Stimulated activated naive CD8-positive, alpha-beta T cell treated with anti-CD3 and anti-CD28 coated beads, Interleukin-15, Interleukin-2, amounts not matched to agents 100 U/mL and 50 U/mL, for 24 hours (primary cell): Measurements from ENCODE around the gene MATR3.

Source experiments
- ATAC-seq: fragments of 150-1000 bp; cut with Tn5 transposase; one replicate; pipeline ENCODE4 v1.10.0; 2021
- DNase-seq: peaks from one replicate; pipeline ENCODE4 v3.0.0; 2021

The MATR3 gene

DNA sequence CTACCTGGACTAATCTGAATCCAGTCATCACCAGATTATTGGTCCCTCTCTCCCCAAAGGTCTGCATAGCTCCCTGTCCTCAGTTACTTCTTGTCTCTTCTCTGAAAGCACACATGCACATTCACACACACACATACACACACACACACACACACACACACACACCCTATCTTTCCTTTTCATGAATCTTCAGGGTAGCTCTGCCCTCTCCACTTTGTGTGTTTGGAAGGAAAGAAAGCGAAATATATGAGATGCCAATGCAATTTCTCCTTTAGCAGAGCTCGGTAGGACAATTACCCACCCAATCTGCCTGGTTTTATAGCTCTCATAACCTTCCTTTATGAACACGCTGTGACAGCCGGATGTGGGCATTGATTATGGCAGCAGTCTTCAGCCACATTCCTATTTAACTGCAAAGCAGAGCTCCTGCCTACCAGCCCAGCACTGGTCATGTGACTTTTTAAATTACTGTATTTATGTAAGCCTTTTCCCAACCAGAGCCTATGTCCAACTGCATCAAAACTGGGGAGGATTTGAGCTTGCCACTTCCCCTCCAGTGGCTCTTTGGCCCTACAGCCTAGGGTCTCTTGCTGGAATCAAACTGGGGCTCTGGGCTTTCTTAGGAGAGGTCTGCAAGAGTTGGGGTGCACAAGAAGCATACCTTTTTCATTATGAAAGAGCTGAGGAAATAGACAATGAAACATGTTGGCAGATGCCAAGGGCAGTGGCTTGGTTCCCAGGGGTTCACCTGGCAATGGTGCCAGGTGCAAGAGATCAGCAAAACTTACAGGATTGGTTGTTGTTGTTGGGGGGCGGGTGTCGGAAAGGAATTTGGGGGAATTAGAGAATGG, 20.8 kb upstream of the MATR3 start:
- ATAC-seq = no peak

DNA sequence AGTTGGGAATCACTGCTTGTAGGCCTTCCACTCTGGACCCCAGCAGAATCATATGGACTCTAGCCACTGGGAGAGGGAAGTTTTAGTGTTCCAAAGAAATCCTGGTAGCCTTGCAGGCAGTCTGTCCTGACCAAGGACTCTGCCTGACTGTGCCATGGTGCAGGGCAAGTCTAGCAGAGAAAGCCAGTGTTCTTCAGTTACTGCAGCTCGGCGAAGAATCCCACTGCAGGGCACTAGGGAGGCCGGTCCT, 20.3 kb upstream of the MATR3 start:
- DNase-seq = no peak
- peak; percentile 16 for ATAC-seq

More for the DNA sequence above, 20.8 kb upstream of the MATR3 start:
- peak; percentile 42 for DNase-seq

DNA sequence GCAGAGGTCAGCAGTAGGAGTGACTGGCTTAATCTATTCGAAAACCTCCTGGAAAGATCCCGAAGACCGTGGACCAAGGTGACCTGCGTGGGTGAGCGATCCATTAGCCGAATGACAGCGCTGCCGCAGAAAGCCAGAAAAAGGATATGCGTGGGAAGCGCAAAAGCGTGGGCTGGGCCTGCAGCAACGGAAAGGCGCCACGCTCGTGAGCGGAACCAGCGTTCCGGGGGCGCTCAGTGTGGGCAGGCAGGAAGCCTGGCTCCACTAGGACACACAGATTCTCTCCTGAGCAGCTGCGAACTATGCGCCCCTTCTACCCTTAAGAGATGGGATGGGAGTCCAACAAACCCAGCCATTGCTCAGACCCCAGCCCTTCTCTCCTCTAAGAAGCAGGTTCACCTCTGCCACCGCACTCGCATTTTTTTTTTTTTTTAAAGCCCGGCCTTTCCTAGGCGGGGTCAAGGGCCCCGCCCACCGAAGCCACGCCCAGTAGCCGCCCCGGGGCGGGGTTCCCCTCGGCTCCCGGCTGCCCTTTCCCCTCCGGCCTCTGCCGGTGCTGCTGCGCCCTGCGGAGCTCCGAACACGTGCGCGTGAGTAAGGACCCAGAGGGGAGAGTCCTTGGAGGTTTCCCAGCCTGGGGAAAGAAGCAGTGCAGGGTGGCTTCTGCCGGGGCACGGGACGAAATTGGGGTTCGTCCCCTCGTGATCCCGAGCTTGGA, 19.8 kb upstream of the MATR3 start:
- peak; percentile 91 for ATAC-seq
- peak; percentile 93 for DNase-seq

DNA sequence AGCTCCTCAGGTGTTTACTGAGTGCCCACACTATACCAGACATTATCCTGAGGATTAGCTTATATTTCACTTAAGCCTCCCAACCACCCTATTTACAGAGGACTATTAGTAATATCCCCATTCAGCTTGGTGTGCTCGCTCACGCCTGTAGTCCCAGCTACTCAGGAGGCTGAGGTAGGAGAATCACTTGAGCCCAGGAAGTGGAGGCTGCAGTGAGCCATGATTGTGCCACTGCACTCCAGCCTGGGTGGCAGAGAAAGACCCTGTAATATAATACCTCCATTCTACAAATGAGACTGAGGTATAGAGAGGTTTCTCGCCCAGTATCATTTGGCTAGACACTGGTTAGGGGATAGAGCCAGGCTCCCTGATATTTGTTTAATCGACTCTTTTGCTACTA, 18.0 kb upstream of the MATR3 start:
- DNase-seq = no peak
- ATAC-seq = no peak

DNA sequence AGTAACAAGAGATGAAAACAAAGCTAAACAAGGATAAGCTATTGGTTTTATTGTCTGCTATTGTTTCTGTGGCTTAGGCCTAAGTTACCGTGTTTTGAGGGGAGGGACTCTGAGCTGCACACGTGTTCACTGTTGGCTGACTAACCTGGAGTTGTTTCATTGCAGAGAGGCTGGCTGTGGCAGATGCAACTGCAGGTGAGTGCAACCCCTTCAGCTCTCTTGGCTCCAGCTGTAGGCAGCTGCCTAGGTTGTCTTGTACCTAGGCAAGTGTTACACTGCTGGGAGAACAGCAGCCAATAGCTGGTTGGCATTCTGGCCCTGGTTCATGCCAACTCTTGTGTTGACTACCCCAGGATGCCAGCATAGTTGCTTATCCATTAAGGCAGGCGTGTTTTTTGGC, 17.6 kb upstream of the MATR3 start:
- ATAC-seq (no peak), DNase-seq (no peak)

DNA sequence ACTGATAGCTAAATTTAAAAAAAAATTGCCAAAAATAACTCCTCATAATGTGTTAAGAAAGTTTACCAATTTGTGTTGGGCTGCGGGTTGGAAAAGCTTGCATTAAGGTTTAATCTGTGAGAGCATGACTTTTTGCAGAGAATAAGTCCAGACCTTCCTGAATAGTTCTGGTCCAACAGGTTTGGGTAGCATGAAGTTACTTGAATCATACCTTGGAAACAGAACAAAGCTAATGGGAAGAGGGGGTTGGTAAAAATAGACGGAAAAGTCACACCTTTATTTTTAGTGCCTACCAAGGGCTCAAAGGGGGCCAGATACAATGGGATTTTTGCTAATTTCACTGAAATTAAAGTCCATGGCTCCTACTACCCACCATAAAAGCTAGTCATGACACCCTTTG, 17.1 kb upstream of the MATR3 start:
- ATAC-seq = no peak
- no peak for DNase-seq

DNA sequence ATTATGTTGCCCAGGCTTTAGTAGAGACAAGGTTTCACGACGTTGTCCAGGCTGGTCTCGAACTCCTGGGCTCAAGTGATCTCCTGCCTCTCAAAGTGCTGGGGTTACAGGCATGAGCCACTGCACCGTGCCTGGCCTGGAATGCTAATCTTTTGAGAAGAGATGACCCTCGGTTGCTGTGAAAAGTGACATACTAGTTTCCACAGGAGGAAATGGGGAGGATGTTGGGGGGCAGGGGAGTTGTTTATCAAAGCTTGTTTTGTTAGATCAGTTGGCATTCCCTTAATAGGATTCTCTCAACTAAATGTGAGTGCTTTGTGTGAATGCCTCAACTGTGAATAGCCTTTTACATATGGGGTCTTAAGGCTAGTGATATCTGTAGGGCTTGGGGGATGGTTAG, 16.4 kb upstream of the MATR3 start:
- no peak for ATAC-seq
- DNase-seq = no peak

DNA sequence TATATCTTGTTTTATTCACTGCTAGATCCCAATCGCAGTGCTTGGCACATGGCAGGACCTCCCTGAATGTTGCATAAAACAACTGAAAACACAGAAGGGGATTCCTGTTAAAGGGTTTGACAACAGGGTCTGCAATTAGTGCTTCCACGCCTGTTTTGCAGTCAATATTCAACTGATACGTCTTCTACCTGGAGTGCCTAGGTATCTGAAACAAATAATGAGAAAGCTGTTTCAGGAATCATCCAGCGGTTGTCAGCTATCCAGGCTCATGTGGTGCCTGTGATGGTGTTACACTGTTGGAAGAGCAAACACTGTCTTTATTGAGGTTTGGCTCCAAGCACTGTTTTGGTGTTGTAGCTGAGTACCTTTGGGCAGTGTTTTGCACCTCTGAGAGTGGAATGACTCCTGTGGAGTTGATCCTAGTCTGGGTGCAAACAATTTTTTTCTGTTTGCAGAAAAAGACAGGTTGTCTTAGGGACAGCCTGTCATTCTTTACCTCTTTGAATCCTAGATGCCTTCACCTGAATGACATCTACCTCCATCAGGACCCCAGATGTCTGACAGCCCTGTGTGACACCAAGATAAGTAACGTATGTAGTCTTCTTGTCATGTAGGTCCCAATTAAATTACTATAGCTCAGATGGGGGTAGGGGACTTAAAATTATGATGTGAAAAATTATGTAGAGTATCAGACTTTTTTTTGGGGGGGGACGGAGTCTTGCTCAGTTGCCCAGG, 14.8 kb upstream of the MATR3 start:
- ATAC-seq (no peak), DNase-seq (no peak)

DNA sequence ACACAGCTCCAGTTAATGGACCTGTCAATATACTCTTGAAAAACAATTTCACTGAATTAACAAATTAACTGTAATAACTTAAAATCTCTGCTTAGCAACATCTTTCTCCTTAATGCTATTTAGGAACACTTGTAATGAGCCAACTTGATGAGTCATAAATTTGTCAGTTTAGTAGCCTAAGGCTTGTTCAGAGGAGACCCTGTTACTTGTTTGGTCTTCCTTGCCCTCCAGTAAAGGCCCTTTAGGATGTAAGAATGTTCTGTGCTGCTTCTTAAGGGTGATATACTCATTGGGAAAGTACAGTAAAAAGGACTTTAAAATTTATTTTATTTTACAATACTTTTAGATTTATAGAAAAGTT, 11.4 kb upstream of the MATR3 start:
- no peak for DNase-seq
- ATAC-seq = no peak

DNA sequence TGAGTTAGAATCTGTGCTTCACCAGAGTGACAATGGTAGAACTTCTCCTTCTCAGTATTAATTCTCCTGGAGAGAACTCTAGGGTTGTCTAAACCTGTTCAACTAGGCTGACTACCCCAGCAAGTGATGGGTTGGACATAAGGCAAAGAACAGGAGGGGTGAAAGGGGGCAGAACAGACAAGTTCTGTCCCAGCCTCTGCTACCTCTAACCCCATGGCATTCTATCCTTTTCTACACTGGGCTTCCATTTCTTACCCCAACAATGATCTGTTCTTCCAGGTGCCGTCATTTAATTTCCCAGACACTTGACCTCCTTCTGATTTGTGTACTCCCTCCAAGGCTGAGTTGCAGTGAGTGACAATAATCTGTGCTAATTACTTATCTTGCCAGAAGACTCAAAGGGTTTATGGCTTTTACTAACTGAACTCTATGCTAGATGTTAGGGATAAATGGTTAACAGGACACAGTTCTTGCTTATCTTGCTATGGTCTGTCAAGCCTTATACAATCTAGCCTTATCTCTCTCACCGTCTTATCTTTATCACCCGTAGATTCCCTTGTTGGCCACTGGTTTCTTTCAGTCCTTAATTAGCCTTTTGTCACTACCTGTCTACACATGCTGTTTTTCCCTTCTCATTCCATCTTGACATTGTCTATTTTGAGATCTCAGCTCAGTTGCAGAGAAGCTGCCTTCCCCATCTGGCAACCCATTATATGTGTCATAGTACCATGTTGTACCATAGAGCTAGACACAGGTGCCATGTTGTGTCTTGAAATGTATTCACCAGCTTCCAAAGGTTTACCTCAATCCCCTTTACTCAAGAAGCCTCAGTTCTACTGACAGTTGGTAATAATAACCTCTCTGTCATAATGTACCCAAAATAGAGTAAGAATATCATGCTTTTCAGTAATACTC, 10.0 kb upstream of the MATR3 start:
- no peak for DNase-seq
- no peak for ATAC-seq

DNA sequence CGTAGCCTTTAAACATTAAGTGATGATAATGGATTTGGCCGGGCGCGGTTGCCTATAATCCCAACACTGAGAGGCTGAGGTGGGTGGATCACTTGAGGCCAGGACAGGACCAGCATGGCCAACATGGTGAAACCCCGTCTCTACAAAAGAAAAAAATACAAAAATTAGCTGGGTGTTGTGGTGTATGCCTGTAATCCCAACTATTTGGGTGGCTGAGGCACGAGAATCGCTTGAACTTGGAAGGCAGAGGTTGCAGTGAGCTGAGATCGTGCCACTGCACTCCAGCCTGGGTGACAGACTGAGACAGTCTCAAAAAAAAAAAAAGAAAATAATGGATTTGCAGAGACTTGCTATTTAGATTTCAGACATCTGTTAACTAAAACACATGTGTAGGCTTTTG, 9.2 kb upstream of the MATR3 start:
- DNase-seq = no peak
- ATAC-seq = no peak

DNA sequence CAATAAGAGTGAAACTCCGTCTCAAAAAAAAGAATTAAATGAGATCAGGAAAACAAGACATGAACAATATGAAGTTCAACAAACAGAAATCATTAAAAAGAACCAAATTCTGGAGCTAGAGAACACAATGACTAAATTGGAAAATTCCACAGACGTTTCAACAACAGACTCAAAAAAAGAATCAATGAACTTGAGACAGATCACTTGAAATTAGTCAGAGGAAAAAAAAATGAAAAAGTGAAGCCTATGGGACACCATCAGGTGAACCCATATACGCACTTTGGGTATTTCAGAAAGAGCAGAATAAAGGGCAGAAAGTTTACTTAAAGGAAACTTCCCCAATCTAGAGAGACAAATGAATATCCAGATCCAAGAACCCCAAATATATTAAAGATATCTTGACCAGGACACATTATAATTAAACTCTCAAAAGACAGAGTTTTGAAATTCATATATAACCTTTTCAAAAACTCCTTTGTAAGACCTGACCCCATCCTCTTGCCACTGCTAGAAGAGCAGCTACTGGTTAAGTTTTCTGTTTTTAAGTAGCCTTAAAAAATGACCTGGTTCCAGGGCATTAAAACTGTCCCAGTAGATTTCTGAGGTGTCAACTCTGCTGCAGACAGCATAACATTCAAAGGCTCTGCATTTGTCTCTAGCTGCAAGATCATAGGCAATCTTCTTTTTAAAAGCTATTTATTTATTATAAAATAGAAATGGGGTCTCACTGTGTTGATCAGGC, 7.7 kb upstream of the MATR3 start:
- no peak for DNase-seq
- no peak for ATAC-seq

DNA sequence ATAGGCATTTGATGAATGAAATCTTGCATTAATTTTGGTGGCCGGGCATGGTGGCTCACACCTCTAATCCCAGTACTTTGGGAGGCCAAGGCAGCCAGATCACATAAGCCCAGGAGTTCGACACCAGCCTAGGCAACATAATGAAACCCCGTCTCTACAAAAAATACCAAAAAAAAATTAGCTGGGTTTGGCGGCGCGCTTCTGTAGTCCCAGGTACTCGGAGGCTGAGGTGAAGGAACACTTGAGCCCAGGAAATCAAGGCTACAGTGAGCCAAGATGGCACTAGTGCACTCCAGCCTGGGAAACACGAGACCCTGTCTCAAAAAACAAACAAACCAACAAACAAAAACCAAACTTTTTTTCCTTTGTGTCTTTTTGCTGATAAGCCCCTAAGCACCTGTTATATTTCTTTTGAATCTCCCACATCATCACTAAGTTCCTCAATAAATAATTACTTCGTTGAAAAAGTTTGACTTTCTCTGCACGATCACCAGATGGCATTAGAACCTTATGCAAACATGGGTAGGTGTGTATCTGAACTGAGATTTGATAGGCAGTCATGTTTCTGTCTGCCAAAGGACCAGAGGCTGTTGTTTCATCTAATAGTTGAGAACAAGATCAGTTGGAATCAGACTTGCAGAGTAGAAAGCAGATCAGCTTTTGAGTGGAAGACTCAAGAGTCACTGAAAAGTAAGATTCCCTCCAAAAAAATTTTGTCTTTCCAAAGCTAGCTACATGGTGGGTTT, 5.5 kb upstream of the MATR3 start:
- DNase-seq (no peak), ATAC-seq (no peak)

DNA sequence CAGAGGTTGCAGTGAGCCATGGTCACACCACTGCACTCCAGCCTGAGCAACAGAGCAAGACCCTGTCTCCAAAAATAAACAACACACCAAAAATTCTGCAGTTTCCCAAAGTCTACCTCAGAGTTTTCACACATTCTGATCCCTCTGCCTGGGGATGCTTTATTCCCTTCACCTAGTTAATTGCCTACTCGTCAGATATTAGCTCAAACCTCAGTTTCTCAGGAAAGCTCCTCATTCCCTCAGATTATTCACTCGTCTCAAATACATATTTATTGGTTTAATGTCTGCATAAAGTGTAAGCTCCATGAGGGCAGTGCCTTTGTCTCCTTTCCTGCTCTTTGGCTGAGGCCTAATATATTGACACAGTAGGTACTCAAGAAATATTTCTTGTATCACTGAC, 2.5 kb upstream of the MATR3 start:
- no peak for ATAC-seq
- DNase-seq = no peak

DNA sequence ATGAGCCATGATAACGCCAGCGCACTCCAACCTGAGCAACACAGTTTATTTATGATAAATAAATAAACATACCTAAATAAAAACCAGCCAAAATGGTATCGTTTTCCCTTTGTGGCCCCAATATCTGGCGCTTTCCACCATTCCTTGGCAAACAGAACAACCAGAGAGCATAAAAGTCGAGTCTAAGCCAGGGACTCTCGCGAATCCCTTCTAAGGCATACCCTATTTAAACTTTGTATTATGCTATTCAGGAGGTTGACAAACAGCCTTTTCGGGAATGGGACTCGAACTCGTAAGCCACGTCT, 386 bp upstream of the MATR3 start:
- ATAC-seq (no peak), DNase-seq (no peak)

DNA sequence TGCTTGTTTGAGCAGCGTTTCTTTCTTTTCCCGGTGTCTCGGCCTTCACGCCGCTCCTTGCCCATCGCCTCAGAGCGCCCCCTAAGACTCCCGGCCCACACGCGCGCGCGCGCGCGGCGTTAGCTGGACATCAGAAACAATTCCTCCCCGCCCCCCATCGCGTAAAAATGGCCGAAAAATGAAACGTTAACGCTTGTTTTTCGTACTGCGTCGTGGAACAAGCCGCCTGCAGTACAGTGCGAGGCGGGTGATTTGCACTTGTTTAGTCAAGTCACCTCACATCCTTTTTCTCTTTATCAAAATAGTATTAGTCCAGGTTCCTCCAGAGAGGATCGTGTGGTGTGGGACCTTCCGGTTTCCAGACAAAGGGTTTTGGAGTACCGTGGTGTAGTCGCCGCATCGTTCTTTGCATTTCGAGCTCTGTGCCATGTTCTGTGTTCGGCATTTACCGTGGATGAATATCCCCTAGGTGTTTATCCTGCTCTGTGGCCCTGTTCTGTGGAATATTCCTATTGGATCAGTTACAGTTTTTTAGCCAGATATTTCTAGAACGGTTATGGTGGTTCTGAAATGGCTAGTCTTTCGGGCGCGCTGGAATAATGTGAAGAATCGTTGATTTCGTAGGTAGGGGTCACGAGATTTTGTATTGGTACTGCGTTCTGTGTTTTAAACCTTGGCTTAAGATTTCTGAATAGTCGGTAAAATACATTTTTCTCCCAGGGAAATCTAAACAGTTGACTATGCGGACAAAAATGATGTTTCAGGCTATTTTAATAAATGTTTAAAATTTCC, 1.0 kb downstream of the MATR3 start:
- peak; percentile 74 for DNase-seq
- ATAC-seq = peak; percentile 3

DNA sequence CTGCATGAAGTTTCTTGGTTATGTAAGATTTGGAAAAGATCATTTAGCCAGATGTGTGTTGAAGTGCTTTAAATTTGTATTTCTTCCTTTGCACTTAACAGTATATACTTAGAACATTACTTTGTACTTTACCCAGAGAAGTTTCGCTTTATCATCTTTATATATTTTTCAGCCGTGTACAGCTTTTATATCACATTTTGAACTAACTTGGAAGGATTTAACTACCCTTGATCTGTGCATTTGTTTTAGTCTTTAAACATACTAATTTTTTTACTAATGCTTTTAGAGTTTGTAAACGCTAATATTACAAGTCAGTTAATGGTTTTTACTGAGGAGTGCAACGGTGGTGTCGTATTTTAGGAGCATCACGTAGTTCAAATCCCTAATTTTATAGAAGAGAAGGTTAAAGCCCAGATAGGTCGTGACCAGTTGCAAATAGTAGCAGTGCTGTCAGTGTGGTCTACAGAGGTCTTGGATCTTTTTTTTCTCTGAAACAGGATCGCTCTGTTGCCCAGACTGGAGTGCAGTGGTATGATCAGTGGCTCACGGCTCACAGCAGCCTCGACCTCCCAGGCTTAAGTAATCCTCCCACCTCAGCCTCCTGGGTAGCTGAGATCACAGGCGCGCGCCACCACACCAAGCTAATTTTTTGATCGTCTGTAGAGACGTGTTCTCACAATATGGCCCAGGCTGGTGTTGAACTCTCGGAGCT, 2.0 kb downstream of the MATR3 start:
- ATAC-seq = no peak

DNA sequence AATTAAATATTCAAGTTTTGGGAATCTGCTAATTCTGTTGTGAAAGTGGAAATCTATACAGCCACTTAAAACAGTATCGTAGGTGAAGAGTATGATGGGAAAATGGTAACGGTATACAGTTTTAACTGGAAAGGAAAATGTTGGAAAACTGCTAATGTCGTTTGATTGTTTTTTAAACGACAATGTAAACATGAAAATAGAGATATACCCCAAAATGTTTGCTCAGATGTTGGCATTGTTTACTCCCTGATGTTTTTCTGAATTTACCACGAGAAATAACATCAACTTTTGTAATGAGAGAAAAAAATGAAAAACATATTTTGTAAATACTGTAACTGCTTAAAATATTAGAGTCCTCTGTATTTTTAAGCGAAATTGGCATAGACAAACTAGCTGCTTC, 2.7 kb downstream of the MATR3 start:
- DNase-seq (no peak), ATAC-seq (no peak)

More for the DNA sequence above, 2.0 kb downstream of the MATR3 start:
- DNase-seq = no peak

DNA sequence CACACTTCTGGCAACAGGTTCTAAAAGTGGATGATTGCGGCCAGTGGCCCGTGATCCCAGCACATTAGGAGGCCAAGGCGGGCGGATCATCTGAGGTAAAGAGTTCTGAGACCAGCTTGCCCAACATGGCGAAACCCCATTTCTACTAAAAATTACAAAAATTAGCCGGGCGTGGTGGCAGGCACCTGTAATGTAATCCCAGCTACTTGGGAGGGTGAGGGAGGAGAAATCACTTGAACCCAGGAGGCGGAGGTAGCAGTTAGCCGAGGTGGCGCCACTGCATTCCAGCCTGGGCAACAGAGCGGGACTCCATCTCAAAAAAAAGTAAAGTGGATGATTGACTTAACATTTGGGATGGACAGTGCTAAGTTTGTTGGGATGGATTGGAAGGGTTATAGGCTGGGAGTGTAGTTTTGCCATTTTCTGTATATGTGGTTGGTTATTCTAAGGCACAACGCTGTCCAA, 3.4 kb downstream of the MATR3 start:
- no peak for ATAC-seq
- no peak for DNase-seq
